ENCODE data around the gene MBP.
A peak's percentile ranks its signal among the peaks of the same experiment; 100 is the strongest.
"Not testable (repeated sequence)": the region's sequence is repeated elsewhere in the genome, so short reads cannot be mapped to it uniquely, and the experiment has no call there.

The MBP gene

DNA sequence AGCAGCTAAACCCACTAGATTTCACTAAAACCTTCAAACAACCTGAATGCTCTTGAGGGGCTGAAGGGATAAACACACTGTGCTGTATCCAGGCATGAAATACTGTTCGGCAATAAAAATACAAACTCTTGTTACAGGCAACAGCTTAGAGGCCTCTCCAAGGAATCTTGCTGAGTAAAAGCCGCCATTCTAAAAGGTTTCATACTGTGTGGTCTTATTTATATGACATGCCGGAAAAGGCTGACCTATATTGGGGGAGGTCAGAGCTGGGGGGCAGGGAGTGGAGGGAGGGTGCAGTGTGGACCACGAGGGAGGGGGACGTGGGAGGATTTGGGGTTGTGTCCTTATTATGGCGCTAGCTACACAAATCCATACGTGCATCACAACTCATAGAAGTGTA lies 136.2 kb downstream of the MBP start:
- DNase-seq: no peak

DNA sequence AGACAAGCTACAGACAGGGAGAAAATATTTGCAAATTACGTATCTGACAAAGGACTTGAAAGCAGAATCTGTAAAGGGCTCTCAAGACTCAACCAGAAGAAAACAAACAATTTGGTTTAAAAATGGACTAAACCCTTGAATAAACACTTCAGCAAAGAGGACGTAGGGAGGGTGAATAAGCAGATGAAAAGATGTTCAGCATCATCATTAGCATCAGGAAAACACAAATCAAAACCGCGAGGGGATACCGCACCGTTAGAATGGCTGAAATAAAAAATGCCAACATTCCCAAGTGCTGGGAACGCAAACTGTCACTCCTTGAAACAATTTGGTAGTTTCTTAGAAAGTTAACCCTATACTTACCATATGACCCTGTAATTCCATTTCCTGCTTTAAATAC lies 136.7 kb downstream of the MBP start:
- no peak for DNase-seq

DNA sequence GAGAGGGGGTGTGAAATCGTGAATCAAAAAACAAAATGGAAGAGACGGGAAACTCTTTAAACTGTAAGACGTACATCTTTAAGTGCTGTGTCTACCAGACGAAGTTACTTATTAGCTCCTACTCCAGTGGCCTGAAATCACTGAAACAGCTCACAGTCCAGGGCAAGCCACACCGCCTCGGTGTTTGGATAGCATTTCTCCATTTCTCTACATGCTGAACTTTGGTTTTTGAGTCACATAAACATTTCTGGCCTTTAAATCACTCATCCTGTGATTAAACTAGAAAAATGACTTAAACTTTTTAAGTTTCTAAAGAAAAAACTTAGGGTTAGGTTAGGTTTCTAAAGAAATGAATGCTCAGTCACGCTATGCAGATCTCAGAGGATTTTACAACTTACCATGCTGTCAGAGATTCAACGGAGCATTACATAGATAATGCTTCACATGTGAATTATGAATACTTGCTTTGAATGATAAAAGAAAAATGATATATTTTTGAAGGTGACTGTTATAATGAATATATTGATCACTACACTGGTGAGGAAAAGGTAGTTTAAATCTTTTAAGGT lies 138.4 kb downstream of the MBP start:
- no peak for DNase-seq

DNA sequence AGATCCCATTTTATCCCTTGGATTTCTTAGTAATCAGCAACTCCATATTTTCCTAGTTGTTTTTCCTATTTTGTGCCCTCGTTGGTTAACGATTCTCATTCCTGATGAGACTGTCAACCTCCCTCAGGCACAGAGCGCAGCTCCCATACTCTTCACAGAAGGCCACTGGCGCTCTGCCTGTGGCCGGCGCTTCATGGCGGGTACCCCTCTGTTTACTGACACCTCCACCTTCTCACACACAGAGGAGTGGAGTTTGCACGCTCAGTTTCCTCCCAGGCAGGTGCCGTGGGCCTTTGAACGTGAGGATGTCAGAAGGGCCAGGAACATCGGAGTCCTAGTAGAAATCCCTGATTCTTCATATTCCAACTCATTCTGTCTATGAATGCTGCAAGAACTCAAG lies 139.0 kb downstream of the MBP start:
- DNase-seq: no peak

DNA sequence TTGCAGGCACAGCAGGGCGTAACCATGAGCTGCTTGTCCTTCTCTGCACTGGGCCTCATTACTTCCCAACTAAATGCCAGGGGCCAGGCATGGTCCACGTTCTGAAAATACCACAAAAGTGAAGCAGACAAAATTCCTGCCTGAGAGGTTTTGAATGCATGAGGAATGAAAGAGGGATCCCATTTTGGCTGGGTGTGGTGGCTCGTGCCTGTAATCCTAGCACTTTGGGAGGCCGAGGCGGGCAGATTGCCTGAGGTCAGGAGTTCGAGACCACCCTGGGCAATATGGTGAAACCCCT lies 139.5 kb downstream of the MBP start:
- DNase-seq: no peak

DNA sequence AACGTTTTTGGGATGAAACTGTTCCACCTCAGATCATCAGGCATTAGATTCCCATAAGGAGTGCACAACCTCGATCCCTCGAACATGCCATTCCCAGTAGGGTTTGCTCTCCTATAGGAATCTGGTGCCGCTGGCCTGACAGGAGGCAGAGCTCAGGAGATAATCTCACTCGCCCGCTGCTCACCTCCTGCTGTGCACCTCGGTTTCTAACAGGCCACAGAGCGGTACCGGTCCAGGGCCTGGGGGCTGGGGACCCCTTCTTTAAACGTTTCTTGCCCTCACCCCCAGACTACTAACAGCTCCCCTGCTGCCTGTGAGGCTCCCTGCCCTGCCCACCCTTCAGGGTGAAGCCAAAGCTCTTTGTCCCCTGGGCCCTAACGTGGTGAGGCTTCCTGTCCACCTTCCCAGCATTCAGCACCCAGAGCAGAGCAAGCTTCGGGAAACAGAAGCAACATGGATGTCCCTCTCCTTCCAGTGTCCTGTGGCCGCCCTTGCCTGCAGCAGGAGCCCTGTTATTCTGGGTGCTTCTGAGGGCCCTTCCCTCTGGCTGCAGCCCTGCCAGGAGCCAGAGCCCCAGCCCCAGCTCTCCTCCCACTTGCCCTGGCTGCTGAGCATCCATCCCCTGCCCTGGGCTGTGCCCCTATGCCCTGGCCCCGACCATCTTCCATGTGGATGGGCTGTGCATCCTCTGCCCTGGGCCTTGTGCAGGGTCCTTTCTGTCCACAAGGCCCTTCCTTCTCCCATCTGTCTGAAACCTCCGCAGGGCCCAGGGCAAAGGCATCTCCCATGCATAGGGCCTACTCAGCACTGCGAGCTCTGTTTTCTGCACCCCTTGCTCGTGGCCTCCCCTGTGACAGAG lies 140.1 kb downstream of the MBP start:
- DNase-seq: no peak

DNA sequence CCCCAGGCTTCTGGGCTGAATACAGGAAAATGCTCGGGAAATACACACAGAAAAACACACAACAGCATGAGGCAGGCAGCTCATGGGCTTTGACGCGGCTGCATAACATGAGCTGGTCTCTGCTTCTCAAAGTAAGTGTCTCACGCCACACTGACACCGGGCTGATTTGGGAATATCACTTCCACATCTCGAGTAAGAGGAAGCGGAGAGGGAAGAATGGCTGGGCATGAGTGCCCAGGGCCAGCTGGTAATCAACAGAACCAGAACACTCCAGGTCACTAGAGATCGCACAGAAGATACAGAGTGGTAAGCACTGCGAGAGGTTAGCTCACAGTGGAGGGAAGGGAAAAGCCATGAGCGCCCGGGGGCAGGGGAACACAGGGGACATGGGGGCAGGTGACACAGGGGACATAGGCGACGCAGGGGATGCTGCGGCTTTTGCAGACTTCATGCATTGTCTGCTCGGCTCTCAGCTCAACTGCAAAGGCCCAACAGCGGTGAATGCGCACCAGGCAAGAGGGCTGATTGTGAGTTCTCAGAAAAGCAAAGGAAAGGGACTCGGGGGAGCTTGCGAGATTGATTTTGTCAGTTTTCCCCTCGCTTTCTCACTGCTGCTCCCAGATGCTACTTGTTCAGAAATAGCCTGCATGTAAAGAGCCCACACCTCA lies 141.4 kb downstream of the MBP start:
- no peak for DNase-seq

DNA sequence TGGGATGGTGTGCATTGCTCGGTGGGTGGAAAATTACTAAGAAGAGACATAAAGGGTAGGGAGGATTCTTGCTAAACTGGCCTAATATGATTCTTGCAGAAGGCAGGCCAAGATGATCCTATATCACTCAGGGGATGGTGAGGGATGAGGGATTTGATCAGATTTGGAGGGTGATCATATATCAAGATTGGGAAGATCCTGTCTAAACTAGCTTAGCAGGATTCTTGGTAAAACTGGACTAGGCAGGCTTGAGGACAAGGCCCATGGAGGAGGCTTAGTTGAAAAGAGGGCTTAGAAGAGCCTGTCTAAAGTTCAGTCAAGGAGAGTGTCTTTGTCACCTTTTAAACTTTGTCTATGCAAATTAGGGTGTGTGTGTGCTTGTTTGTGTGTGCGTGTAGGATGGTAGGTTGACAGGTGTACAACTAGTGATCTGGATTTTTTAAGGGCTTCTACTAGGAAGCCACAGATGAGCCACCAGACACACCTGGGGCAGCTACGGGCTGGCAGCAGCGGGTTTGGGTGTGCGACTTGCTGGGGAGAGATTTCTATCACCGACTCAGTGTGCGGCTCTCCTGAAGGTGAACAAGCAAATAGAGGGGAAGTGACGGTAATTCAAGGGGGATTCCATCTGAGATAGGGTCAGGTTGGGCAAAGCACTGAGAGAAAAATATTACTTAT lies 142.1 kb downstream of the MBP start:
- DNase-seq: not testable (repeated sequence)

DNA sequence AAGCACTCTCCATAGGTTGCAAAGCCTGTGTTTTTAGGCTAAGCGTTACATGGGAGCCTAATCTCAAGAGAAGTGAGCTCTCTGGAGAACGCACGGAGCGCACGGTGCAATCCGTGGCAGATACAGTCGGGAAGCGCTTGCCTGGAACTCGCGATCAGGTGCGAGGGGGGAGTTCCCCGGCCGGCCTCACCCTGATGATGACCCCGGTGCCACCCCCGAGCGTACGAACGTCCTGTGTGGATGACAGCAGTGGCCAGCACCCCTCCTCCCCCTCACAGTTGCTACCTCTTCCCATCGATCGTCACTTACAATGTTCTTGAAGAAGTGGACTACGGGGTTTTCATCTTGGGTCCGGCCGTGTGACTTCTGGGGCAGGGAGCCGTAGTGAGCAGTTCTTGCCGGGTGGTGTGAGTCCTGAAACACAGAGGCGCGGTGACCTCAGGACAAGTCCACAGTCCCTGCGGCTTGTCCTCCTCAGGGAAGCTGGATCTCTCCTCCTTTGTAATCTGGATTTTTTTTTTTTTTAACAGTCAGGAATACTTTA lies 142.9 kb downstream of the MBP start:
- no peak for DNase-seq

DNA sequence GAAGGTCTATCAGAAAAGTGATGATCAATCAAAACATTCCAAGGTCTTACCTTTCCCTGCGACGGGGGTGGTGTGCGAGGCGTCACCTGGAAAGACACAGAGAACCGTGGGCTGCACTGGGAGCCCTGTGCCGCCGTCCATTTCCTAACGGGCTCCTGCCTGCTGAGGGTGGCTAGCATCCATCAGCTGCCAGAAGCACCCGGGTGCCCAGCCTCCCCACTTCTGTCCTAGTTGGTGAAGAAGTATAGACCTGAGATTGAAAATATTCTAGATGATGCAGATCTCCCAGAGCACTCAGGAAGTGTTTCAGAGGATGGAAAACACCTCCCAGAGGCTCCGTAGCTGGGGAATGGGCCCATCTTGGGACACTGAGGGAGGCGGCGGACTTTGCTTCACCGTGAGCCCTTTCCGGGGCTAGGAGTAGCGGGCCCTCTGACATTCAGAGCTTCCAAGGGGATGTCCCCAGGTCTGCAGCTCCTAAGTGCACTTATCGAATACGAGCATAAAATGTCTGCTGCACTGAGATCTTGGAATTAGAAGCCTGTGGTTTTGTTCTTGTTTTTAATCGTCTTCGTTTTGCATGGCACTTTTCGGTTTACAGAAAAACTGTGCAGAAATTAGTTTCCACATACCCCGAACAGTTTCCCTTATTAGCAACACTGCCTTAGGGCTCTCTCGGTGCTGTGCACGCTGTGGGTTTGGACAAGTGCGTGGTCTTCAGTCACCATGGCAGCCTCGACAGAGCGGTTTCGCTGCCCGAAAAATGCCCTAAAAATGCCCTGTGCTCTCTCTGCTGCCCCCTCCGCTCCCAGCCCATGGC lies 143.5 kb downstream of the MBP start:
- DNase-seq: peak; percentile 39

DNA sequence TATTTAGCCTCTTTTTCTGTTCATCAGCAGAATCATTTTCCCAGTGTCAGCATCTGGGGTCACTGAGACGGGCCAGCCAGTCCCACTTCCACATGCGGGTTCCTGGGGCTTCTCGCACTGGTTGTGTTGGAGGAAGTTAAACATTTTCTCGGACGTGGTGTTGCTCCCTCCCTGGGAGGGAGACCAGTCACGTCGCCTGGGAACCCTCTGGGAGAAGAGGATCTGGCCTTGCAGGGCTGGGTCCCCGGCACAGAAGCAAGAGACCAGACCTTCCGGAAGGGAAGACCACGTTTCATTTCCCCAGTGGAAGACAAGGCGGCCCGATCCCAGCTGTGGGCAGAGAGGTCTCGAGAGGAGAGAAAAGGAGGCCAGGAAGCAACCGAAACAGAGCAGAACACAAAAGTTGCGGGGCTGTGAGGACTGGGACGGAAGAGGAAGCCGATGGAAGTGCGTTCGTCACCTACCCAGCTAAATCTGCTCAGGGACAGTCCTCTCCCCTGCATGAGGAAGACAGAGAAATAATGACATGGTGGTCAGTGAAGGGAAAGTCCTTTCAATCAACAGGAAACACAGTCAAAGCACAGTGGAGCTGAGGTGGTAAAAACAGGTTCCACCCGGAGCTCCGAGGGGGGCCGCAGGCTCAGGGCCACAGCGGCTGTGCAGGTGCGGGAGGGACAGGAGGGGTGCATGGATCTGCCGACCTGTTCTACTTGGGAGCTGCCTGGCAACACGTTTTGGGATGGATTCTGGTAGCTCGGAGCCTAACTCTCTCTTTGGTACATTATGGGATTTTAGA lies 144.4 kb downstream of the MBP start:
- DNase-seq: no peak

DNA sequence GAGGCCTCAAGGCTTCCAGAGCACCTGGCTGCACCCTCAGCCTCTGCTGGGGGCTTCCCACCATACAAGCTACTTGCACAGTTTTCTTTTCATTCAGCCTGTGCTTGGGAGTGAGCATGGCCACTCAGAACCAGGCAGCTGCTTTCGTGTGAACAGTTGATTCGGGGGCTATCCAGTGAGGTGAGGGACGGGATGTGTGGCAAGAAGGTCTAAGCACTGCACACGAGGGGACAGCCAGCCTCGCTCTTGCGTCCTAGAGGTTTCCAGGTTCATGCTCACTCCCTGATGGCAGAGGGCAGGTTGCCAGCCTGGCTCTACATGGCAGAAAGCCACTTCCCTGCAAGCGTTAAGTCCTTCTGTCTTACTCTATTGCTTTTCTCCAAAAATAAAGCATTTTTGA lies 146.2 kb downstream of the MBP start:
- no peak for DNase-seq

DNA sequence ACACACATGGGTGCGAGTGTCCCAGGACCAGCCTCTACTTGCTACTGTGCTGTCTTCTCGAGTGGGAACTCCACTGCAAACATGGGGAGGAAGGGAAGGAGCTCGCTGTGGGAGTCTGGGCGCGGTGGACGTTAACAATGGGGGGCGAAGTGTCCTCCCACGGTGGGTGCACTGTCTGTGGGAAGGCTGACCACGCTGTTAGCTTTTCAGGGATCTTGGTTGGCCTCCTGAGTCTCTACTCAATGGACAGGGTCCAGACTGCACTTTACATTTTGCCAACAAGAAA lies 146.7 kb downstream of the MBP start:
- no peak for DNase-seq

DNA sequence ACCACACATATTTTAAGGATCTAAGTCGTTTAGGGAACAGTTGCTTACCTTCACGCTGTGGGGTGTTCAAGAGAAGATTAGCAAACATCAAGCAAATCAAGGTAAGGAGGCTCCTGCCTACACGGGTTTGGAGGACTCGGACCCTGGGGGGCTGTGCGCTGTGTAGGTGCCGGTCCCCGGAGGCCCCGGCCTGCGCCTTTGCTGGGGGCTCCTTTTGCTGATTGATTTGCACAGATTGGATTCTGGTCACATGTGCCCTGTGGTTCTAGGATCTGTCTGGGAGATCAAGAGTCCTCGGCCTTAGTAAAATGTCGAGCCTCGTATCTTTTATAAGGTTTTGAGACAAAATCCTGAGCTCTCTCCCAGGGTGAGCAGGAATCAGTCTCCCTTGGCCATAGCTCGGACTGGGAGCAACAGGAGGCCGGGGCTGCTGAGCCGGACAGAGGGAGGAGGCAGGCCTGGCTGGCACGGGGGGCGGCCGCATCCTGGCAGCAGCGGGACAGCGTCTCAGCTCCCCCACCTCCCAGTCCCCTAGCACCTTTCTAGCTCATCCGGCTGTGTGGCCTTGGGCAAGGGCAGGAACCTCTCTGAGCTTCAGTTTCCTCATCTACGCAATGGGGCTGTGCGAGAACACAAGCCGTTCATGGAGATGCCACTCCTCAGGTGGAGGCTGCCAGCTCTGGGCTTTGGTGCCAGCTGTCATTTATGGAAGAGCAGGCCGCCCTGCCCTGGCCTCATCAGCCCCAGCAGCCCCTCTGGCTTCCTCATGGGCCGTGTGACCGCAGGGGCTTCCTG lies 147.2 kb downstream of the MBP start:
- DNase-seq: no peak

DNA sequence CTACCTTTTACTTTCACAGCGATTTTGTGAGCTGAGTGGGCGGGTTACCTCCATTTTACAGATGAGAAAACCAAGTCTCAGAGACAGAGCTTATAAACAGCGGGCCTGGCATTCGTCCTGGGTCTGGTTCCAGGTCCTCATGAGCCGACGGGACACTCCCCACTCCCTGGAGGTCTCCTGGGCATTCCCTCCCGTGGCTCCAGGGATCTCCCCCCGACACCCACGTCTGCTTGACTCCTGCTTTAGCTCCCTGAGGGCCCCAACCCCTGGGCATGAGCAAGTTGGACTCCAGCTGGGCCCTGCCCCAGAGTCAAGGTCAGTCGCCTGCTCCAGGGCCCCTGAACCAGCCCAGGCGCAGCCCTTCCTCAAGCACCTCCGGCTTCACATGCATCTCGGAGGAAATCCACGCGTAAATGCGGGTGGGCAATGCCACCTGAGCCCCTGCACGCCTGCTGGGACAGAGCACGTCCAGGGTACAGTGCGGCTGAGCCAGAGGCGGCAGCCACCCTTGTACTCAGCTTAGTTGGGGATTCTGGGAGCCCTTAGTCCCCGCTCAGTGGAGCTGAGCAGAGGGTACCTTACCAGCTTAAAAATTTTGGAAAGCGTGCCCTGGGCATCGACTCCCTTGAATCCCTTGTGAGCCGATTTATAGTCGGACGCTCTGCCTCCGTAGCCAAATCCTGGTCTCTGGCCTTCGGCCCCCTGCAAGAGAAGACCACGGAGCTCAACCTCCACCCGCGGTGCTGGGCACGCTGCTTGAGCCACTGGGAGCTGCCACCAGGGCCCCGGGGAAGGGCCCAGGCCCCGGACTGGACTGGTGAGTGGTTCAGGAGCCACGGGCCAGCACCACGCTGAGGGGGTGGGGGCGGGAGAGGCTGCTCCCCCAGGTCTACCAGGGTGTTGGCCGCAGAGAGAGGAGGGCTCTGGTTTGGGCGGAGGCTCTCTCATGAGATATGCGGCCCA lies 148.1 kb downstream of the MBP start:
- DNase-seq: no peak

DNA sequence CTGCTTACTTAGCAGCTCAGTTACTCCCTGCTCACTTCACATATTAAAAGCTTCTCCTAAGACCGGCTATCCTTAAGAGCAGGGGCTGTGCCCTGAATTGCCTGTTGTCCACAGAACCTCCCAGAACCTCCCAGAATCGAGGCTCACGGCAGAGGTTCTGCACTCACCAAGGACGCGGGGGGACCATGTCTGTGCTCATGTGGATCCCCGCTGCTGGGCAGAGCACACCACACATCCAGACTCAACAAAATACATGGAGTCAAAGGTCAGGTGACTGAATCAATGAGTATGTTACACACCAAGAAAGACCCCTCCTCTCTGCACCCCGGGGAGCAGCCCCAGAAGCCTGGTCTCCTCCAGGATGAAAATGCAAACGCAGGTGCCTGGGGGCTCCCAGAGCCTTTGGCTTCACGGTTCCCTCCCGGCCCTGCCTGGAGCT lies 149.0 kb downstream of the MBP start:
- no peak for DNase-seq

DNA sequence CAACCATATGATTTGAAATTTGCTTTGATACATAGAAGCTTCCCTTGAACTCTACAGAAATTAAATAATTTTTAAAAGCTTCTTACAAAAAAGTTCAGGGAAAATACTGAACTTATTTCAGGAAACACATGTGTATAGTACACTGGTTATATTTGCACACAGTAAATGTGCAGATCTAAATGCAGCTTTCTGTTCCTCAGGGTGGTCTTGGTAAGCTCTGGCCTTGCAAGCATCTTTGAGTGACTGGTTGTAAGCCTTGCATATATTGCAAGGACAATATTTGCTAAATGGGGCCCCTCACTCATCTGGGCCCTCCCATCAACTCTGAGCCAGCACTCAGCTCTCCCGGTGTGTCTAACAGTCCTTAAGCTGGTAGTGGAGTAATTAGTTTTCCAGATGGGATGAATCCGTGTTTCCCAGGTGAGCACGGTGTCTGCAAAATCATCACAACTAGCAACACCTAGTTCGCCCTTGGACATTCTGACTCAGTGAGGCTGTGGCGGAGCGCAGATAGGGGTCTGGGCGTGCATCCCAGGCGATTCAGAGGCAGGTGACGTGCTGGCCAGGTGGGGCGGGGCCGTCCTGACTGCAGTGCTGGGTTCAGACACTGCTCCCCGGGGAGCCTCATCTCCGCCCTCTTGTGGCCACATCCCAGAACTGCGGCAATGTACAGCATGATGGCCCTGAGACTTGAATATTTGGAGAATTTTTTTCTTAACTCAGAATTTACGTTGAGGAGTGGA lies 149.6 kb downstream of the MBP start:
- peak; percentile 92 for DNase-seq

DNA sequence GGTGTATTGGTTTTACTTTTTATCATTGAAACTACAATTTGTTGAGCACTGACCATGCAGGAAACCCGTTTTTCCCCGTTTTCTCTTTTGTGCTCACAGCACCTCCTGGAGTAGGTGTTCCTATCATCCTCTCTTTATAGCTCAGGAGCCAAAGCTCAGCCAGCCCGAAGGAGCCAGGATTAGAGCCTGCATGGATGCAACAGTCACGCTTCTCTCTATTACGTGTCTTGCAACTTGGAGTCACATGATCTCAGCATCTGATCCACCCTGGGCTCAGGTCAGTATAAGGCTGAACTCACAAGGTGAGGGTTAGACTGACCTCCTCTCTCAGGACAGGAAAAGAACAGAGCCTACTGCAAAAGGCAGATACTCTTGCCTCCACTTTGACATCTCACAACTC lies 150.5 kb downstream of the MBP start:
- DNase-seq: no peak

DNA sequence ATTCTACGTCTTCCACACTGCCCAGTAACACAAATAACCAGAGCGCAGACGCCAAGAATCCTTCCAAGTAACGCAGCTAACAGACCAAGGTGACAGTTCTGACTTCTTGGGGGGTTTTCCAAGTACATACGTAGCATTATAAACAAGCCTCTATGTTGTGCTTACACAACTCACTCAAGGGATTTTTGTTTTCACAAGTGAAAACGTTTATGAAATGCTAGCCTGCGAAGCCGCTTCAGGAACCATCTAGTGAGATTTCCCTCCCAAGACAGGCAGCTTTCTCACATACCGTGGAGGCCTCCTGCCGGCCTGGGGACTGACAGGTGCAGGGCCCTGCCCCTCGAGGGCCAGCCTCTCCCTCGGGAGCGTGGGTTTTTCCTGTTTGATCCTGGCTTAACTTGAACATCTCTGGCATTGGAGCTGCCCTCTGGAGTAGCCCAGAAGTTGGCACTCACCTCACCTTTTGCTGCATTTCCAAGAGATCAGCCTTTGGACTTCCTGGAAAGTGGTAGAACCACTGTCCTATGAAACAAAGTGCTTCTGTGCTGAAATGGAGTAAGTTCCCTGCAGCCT lies 151.1 kb downstream of the MBP start:
- no peak for DNase-seq
